Measurements from ENCODE around the gene STAP2.
A peak's percentile ranks its signal among the peaks of the same experiment; 100 is the strongest.
"Not testable (repeated sequence)": the region's sequence is repeated elsewhere in the genome, so short reads cannot be mapped to it uniquely, and the experiment has no call there.

Gene STAP2

GRCh38 chr19:4329858-4330257 is 8.8 kb downstream of the STAP2 start:
- no peak for FAIRE-seq
- DNase-seq (ENCODE audit: extremely low spot score, insufficient read length, low read depth) = no peak

- DNase-seq (ENCODE audit: extremely low spot score, insufficient read length, low read depth) = not testable (repeated sequence)
- FAIRE-seq = peak; percentile 63
Measured at GRCh38 chr19:4328991-4329681, 9.5 kb downstream of the STAP2 start.

GRCh38 chr19:4328243-4328990 is 10.2 kb downstream of the STAP2 start:
- DNase-seq (ENCODE audit: extremely low spot score, insufficient read length, low read depth) = peak; percentile 95
- FAIRE-seq = peak; percentile 98

GRCh38 chr19:4327877-4328242 is 10.8 kb downstream of the STAP2 start:
- no peak for DNase-seq (ENCODE audit: extremely low spot score, insufficient read length, low read depth)
- no peak for FAIRE-seq

GRCh38 chr19:4327252-4327876 is 11.3 kb downstream of the STAP2 start:
- DNase-seq (ENCODE audit: extremely low spot score, insufficient read length, low read depth) (no peak), FAIRE-seq (peak; percentile 77)

GRCh38 chr19:4326837-4327251 is 11.8 kb downstream of the STAP2 start:
- FAIRE-seq = no peak
- no peak for DNase-seq (ENCODE audit: extremely low spot score, insufficient read length, low read depth)

- FAIRE-seq (no peak), DNase-seq (ENCODE audit: extremely low spot score, insufficient read length, low read depth) (no peak)
Measured at GRCh38 chr19:4326215-4326836, 12.3 kb downstream of the STAP2 start.

GRCh38 chr19:4324228-4324627 is 14.4 kb downstream of the STAP2 start:
- FAIRE-seq (no peak), DNase-seq (ENCODE audit: extremely low spot score, insufficient read length, low read depth) (no peak)

GRCh38 chr19:4323692-4324091 is 14.9 kb downstream of the STAP2 start:
- FAIRE-seq = no peak

GRCh38 chr19:4322942-4323665 is 15.5 kb downstream of the STAP2 start:
- DNase-seq (ENCODE audit: extremely low spot score, insufficient read length, low read depth) = no peak
- no peak for FAIRE-seq

More at GRCh38 chr19:4323692-4324091, 14.9 kb downstream of the STAP2 start:
- no peak for DNase-seq (ENCODE audit: extremely low spot score, insufficient read length, low read depth)

GRCh38 chr19:4320419-4320818 is 18.2 kb downstream of the STAP2 start:
- no peak for FAIRE-seq
- DNase-seq (ENCODE audit: extremely low spot score, insufficient read length, low read depth) = no peak

- no peak for FAIRE-seq
- no peak for DNase-seq (ENCODE audit: extremely low spot score, insufficient read length, low read depth)
Measured at GRCh38 chr19:4319067-4319718, 19.4 kb downstream of the STAP2 start.

GRCh38 chr19:4318460-4318859 is 20.2 kb downstream of the STAP2 start:
- DNase-seq (ENCODE audit: extremely low spot score, insufficient read length, low read depth) (no peak), FAIRE-seq (no peak)

GRCh38 chr19:4316956-4317355 is 21.7 kb downstream of the STAP2 start:
- FAIRE-seq (no peak), DNase-seq (ENCODE audit: extremely low spot score, insufficient read length, low read depth) (no peak)

- FAIRE-seq (no peak), DNase-seq (ENCODE audit: extremely low spot score, insufficient read length, low read depth) (no peak)
Measured at GRCh38 chr19:4313847-4314490, 24.7 kb downstream of the STAP2 start.

GRCh38 chr19:4310247-4311121 is 28.1 kb downstream of the STAP2 start:
- DNase-seq (ENCODE audit: extremely low spot score, insufficient read length, low read depth) (no peak), FAIRE-seq (no peak)

- no peak for FAIRE-seq
Measured at GRCh38 chr19:4305659-4306058, 33.0 kb downstream of the STAP2 start.

GRCh38 chr19:4305257-4305612 is 33.4 kb downstream of the STAP2 start:
- FAIRE-seq (no peak), DNase-seq (ENCODE audit: extremely low spot score, insufficient read length, low read depth) (no peak)

More at GRCh38 chr19:4305659-4306058, 33.0 kb downstream of the STAP2 start:
- no peak for DNase-seq (ENCODE audit: extremely low spot score, insufficient read length, low read depth)
